Thyroid gland (tissue), 4 donors: ENCODE data around the gene ARHGAP22. TPM values are rescaled to one million over a fixed set of nuclear protein-coding genes. Genes with fewer than 3 reads are reported as not detected.
A peak's percentile ranks its signal among the peaks of the same experiment; 100 is the strongest.

Source experiments
- DNase-seq, 2 donors: peaks; one replicate each; pipeline ENCODE4 v3.0.0-alpha.2; 2019
- H3K27ac ChIP-seq, 3 donors: fragments of 200-600 bp; sonication (generic); 1 replicate in 2 of 3; 2 replicates in 1 of 3; pipeline ENCODE4 v1.5.1; 2016 to 2019; ENCODE audit warnings: mild to moderate bottlenecking in 1 of 3, moderate library complexity in 1 of 3
- H3K27me3 ChIP-seq: fragments of 200-600 bp; sonication (generic); one replicate; pipeline ENCODE4 v1.5.1; 2019
- H3K36me3 ChIP-seq, 2 donors: fragments of 200-600 bp; sonication (generic); one replicate each; pipeline ENCODE4 v1.5.1; 2016 to 2019
- H3K4me1 ChIP-seq, 2 donors: fragments of 200-600 bp; sonication (generic); one replicate each; pipeline ENCODE4 v1.5.1; 2017 to 2019
- H3K4me3 ChIP-seq, 3 donors: fragments of 200-600 bp; sonication (generic); replicated peaks in 1 of 3; 1 replicate in 2 of 3; 2 replicates in 1 of 3; pipeline ENCODE4 v1.5.1; 2016; ENCODE audit warnings: mild to moderate bottlenecking in 1 of 3
- H3K9me3 ChIP-seq: fragments of 200-600 bp; sonication (generic); one replicate; pipeline ENCODE4 v1.5.1; 2017
- POLR2A ChIP-seq, 2 donors: fragments of 450-650 bp; IDR thresholded peaks; one replicate each; pipeline ENCODE4 v1.6.1; 2017; ENCODE audit warnings: antibody characterized with exemption in 2 of 2, mild to moderate bottlenecking in 2 of 2, moderate library complexity in 1 of 2
- WGBS, 2 donors: methylation state at CpG; one replicate each; pipeline ENCODE4 v1.1.5; 2017; 5-methylcytosine and 5-hydroxymethylcytosine counted together
- intact Hi-C: fragments of 100-400 bp; cut with DNase I; formaldehyde crosslinking; loops from one replicate; pipeline ENCODE4 v1.15.1; 2023
- total RNA-seq, 4 donors: library from RNA; depleted of rRNA; stranded (reverse); fragments of >200 nt; gene quantifications; one replicate each; pipeline ENCODE4 v1.2.3, GENCODE V29; 2016
- TF ChIP-seq, protein P1 (sequence below), 6 experiments: fragments of 200-600 bp in 3 of 6; fragments of 450-650 bp in 3 of 6; sonication (generic) in 3 of 6; IDR thresholded peaks; one replicate each; pipeline ENCODE4 v1.5.1; 2016 to 2019; ENCODE audit warnings: antibody characterized with exemption in 6 of 6, mild to moderate bottlenecking in 2 of 6, inconsistent platforms in 1 of 6, moderate library complexity in 1 of 6

Gene ARHGAP22
- total RNA-seq, 4 donors from 2014 or later: 3.4 to 29.5 (median 19.1) TPM

DNA sequence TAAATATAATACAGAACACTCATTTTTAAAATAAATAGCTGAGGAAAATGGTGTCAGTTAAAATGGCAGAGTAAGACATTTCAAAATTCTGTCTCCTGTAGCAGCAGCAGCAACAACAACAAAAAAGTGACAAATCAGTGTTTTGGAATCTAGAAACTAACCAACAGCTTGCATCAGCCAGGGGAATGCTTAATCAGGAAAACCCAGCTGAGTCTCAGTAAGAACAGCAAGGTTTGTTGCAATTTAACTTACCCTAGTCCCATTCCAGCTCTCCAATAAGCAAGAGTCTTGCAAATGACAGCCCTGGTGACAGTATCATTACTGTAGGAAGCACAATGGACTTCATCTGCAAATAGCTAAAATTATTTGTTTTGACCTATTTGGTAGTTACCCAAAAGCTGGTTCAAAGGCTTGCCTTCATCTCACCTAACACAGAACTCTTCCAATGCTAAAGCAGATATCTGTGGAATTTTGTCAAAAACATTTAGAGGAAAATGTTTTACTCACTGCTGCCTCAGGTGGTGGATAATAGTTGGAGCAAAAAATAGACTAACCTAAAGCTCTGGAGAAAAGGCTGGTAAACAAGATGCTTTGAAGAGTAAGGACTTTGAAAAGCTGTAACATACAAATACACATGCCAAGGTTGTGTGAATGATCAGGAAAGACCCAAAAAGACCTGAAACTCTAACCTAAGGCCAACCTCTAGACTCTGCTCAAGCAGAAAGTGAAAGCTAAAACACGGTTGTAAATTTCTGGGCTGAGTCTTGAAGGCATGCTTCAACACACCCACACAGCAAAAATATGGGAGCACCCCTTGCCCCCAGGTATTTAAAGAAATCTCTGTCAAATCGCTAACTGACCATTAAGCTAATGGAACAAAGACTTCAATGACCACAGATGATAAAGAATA, 9.9 kb upstream of the ARHGAP22 start:
- DNase-seq: no peak
- no peak for TF ChIP-seq POLR2A (IDR thresholded peaks at IDR 0.05)
- TF ChIP-seq, protein P1, sequence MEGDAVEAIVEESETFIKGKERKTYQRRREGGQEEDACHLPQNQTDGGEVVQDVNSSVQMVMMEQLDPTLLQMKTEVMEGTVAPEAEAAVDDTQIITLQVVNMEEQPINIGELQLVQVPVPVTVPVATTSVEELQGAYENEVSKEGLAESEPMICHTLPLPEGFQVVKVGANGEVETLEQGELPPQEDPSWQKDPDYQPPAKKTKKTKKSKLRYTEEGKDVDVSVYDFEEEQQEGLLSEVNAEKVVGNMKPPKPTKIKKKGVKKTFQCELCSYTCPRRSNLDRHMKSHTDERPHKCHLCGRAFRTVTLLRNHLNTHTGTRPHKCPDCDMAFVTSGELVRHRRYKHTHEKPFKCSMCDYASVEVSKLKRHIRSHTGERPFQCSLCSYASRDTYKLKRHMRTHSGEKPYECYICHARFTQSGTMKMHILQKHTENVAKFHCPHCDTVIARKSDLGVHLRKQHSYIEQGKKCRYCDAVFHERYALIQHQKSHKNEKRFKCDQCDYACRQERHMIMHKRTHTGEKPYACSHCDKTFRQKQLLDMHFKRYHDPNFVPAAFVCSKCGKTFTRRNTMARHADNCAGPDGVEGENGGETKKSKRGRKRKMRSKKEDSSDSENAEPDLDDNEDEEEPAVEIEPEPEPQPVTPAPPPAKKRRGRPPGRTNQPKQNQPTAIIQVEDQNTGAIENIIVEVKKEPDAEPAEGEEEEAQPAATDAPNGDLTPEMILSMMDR (IDR thresholded peaks at IDR 0.05): peak in 2 of 6 experiments; percentile 11 to 22
- WGBS, 2 donors: 76 to 87% methylated on average over 2 of the region's 2 CpGs
- Histone ChIP-seq H3K9me3 (no peaks in the 10 kb centered on the region), H3K27me3 (no peaks in the 10 kb centered on the region), H3K4me3 (no peak overlapping the region), H3K36me3 (no peaks in the 10 kb centered on the region), H3K4me1 (no peaks in the 10 kb centered on the region), H3K27ac (no peak overlapping the region)
- intact Hi-C loops: no loop called here

DNA sequence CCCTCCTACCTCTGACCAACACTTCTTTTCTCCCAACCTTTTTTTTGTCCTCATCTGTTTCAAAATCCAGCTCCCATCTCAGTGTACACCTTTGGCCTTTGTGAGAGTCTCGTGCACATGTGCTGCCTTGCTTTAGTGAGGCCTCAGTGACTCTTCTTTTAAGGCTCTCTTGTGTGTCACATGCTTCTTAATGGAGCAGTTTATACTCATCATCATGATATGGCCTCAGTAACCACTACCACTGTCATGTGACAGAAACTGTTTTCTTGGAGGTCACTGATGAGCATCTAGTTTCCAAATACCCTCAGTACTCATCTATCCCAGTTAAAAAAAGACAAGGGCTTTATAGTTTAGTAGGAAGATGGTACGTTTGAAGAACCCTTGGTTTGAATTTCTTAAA, 8.1 kb upstream of the ARHGAP22 start:
- no peak overlapping the region for H3K27ac ChIP-seq
- 94 to 99% methylated on average over 2 of the region's 2 CpGs for WGBS, 2 donors
- no peaks in the 10 kb centered on the region for H3K9me3 ChIP-seq
- no peaks in the 10 kb centered on the region for H3K4me1 ChIP-seq
- no peaks in the 10 kb centered on the region for H3K36me3 ChIP-seq
- H3K27me3 ChIP-seq: no peaks in the 10 kb centered on the region
- no peak overlapping the region for H3K4me3 ChIP-seq
- TF ChIP-seq, protein P1 (IDR thresholded peaks at IDR 0.05): no peak
- TF ChIP-seq POLR2A (IDR thresholded peaks at IDR 0.05): no peak
- no peak for DNase-seq
- intact Hi-C loops: no loop called here

GRCh38 chr10:48612236-48612943, 7.5 kb upstream of the ARHGAP22 start:
- TF ChIP-seq POLR2A (IDR thresholded peaks at IDR 0.05): no peak
- intact Hi-C loops: no loop called here
- Histone ChIP-seq H3K27me3 (no peaks in the 10 kb centered on the region), H3K27ac (no peak overlapping the region), H3K4me1 (no peaks in the 10 kb centered on the region), H3K36me3 (no peaks in the 10 kb centered on the region), H3K9me3 (no peaks in the 10 kb centered on the region), H3K4me3 (no peak overlapping the region)
- 76 to 86% methylated on average over 3 of the region's 3 CpGs for WGBS, 2 donors
- DNase-seq: no peak

DNA sequence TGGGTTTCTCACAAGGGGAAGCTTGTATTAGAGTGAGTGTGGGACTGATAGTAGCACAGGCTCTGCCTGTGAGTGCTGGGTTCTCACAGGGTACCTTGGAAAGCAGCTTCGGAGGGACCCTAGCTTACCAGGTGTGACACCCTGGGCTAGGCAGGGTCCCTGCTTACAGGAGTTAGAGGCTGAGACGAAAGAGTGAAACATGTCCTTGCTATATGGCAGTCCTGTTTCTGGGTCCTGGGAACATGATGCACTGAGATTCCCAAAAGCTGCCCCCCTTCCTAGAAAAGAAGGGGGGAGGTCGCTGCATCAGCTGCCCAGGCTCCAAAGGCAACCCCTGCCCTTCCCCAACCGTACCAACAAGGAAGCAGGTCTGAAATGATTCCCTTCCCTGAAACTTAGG, 6.3 kb upstream of the ARHGAP22 start:
- Histone ChIP-seq H3K9me3 (no peaks in the 10 kb centered on the region), H3K27me3 (no peaks in the 10 kb centered on the region), H3K4me3 (no peak overlapping the region), H3K36me3 (no peaks in the 10 kb centered on the region), H3K4me1 (no peaks in the 10 kb centered on the region), H3K27ac (no peak overlapping the region)
- intact Hi-C loops: no loop called here
- 89 to 90% methylated on average over 4 of the region's 4 CpGs for WGBS, 2 donors
- TF ChIP-seq, protein P1 (IDR thresholded peaks at IDR 0.05): no peak
- TF ChIP-seq POLR2A (IDR thresholded peaks at IDR 0.05): no peak
- DNase-seq: no peak

- intact Hi-C loops: no loop called here
- Histone ChIP-seq H3K9me3 (no peaks in the 10 kb centered on the region), H3K4me3 (no peak overlapping the region), H3K4me1 (no peaks in the 10 kb centered on the region), H3K27me3 (no peaks in the 10 kb centered on the region), H3K27ac (no peak overlapping the region), H3K36me3 (no peaks in the 10 kb centered on the region)
- DNase-seq: no peak
- 94 to 100% methylated on average over 4 of the region's 4 CpGs for WGBS, 2 donors
- TF ChIP-seq, protein P1 (IDR thresholded peaks at IDR 0.05): no peak
- TF ChIP-seq POLR2A (IDR thresholded peaks at IDR 0.05): no peak
Measured at GRCh38 chr10:48610585-48611093, 5.8 kb upstream of the ARHGAP22 start.
